ENCODE results near the gene DUOX2. TPM values are rescaled to one million over a fixed set of nuclear protein-coding genes. Genes with fewer than 3 reads are reported as not detected.

DUOX2 gene
- total RNA-seq, 1 donor from 2014 or later = 0.02 TPM

DNA sequence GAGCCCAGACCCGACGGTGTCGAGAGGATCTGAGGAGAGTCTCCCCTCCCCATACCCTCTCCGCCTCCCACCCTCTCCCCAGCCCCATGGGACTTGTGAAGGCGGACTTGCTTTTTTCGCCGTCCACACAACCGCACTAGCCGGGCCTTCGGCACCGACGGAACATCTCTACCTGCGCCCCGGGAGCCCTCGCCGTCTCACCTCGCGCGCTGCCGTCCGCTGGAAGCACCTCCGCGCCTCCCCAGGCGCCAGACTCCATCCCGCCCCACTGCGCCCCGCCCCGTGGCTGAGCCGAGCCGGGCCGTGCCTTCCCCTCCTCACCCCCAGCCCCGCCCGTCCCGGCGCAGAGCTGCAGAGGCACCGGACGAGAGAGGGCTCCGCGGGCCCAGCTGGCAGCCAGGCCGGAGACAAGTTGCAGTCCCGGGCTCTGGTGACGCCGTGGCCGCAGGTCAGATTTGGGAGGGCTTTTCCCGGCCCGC is 15.7 kb upstream of the DUOX2 start, which contains the start of the genes DUOX1 and DUOXA1:
Gene DUOX1, plus strand, starts transcription at position 344 of the 479 bp plus-strand sequence. CDS start 1,973 bp downstream, outside the sequence.
Gene DUOXA1, minus strand, starts transcription at position 229 of the 479 bp plus-strand sequence. CDS start 6,865 bp downstream, outside the sequence.
- peaks cover 100% of the 10 kb centered on the region for H3K27me3 Mint-ChIP-seq (ENCODE audit: low read depth)
- no peak for DNase-seq (ENCODE audit: low read depth, low spot score)
- TF ChIP-seq, protein P1, sequence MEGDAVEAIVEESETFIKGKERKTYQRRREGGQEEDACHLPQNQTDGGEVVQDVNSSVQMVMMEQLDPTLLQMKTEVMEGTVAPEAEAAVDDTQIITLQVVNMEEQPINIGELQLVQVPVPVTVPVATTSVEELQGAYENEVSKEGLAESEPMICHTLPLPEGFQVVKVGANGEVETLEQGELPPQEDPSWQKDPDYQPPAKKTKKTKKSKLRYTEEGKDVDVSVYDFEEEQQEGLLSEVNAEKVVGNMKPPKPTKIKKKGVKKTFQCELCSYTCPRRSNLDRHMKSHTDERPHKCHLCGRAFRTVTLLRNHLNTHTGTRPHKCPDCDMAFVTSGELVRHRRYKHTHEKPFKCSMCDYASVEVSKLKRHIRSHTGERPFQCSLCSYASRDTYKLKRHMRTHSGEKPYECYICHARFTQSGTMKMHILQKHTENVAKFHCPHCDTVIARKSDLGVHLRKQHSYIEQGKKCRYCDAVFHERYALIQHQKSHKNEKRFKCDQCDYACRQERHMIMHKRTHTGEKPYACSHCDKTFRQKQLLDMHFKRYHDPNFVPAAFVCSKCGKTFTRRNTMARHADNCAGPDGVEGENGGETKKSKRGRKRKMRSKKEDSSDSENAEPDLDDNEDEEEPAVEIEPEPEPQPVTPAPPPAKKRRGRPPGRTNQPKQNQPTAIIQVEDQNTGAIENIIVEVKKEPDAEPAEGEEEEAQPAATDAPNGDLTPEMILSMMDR (conservative IDR thresholded peaks at IDR 0.05) = no peak
- H3K4me3 Mint-ChIP-seq = peak within 1 kb of the TSS; percentile 19
- no peak within 1 kb of the TSS for H3K27ac Mint-ChIP-seq (ENCODE audit: unreplicated experiment)
- H3K9me3 Mint-ChIP-seq = no peaks in the 10 kb centered on the region
- peaks cover 12% of the 10 kb centered on the region for H3K4me1 Mint-ChIP-seq
- H3K36me3 Mint-ChIP-seq (ENCODE audit: low read depth) = no peaks in the 10 kb centered on the region

DNA sequence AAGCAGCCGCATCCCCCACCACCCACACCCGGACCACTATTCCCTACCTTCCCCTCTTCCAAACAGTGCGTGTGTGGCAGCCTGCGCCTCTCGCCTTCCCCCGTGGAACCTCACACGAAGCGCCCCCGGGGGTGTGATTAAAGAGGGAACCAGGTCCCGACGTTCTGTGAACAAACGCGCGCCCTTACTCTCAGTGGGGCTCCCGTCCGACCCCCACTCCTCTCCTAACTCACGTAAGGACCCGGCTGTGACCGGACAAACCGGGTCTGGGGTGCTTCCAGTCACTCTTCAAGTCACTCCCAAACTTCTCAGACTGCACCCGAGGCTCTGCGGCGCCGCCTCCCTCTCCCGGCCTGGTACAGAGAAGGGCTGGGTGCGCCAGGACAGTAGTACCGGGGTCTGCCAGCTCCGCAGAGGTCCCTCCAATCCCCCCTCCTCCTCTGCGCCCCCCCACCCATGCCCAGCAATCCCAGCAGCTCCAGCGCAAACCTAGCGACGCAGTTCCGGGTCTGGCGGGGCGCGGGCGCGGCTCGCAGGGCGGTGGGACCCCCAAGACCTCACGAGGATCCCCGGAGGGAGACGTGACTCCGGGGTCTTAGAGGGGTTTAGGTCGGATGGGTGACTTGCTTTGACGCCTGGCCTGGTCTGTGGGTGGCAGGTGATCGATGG is 15.1 kb upstream of the DUOX2 start:
- H3K27ac Mint-ChIP-seq (ENCODE audit: unreplicated experiment) = no peak overlapping the region
- DNase-seq (ENCODE audit: low read depth, low spot score) = no peak
- H3K9me3 Mint-ChIP-seq = no peaks in the 10 kb centered on the region
- peak overlapping the region; percentile 19 for H3K4me3 Mint-ChIP-seq
- peaks cover 12% of the 10 kb centered on the region for H3K4me1 Mint-ChIP-seq
- H3K36me3 Mint-ChIP-seq (ENCODE audit: low read depth) = no peaks in the 10 kb centered on the region
- H3K27me3 Mint-ChIP-seq (ENCODE audit: low read depth) = peaks cover 99% of the 10 kb centered on the region
- TF ChIP-seq, protein P1 (conservative IDR thresholded peaks at IDR 0.05) = no peak

DNA sequence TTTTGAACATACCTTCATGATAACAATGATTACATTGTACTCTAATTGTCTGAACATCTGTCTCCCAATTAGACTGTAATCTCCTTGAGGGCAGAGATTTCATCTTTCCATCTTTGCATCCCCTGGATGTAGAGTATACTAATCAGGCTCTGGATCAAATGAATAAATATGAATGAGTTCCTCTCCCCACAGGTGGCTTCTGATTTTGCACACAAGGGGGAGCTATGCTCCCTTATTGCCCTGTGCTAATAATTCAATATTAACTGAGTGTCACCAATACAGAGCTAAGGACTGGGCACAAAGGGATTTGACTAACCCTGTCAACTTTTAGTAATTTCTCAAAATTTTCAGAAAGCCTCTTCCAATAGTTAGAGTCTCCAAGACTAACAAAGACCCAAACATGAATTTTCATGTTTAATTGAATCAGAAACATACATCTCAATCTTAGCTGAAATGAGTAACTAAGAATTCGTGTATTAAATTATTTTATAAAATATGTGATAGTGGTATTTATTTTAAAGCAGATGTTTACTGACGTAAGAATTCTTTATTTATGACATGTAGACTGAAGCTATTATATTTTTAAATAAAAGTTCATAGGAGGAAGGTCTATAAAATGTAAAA is 12.7 kb upstream of the DUOX2 start:
- peaks cover 12% of the 10 kb centered on the region for H3K4me1 Mint-ChIP-seq
- no peak for DNase-seq (ENCODE audit: low read depth, low spot score)
- TF ChIP-seq, protein P1 (conservative IDR thresholded peaks at IDR 0.05) = peak; percentile 73
- no peaks in the 10 kb centered on the region for H3K36me3 Mint-ChIP-seq (ENCODE audit: low read depth)
- no peak overlapping the region for H3K27ac Mint-ChIP-seq (ENCODE audit: unreplicated experiment)
- no peaks in the 10 kb centered on the region for H3K9me3 Mint-ChIP-seq
- no peak overlapping the region for H3K4me3 Mint-ChIP-seq
- H3K27me3 Mint-ChIP-seq (ENCODE audit: low read depth) = peaks cover 93% of the 10 kb centered on the region

DNA sequence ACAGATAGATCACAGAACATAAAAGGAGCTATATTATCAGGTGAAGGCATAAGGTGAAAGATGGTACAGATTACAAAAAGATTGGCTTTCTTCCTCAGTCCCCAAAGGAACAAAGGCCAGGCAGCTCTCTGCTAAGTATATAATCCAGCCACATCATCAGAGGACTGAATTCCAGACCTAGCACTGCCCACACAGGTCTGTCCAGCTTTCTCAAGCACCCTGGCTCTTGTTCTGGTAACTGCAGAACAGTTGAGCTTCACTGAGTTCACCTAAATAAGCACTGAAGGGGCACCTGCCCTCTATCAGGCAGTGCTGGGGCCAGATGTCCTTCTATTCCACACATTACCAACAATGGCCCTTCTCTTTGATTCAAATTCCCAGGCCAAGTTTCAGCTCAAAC is 9.4 kb upstream of the DUOX2 start:
- no peaks in the 10 kb centered on the region for H3K9me3 Mint-ChIP-seq
- H3K4me1 Mint-ChIP-seq = peaks cover 2% of the 10 kb centered on the region
- TF ChIP-seq, protein P1 (conservative IDR thresholded peaks at IDR 0.05) = no peak
- no peak overlapping the region for H3K4me3 Mint-ChIP-seq
- no peak overlapping the region for H3K27ac Mint-ChIP-seq (ENCODE audit: unreplicated experiment)
- no peak for DNase-seq (ENCODE audit: low read depth, low spot score)
- H3K36me3 Mint-ChIP-seq (ENCODE audit: low read depth) = no peaks in the 10 kb centered on the region
- H3K27me3 Mint-ChIP-seq (ENCODE audit: low read depth) = peaks cover 76% of the 10 kb centered on the region

DNA sequence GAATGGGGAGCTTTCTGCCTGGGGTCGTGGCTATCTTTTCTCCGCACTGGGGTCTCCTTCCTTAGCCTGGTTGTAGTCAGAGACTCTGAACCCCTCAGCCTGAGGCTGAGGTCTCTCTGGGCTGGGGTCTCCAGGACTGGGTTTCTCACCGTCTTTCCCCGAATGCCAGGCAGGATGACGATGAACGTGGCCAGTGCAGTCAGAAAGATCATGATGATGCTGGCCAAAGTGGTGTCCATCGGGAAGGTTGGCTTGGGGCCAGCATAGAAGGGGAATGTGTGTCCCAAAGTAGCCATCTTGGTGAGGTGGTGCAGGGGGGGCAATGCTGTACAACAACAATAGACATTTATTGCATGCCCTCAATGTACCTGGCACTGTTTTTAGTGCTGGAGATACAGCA is 8.7 kb upstream of the DUOX2 start:
- H3K4me3 Mint-ChIP-seq = no peak overlapping the region
- peaks cover 4% of the 10 kb centered on the region for H3K9me3 Mint-ChIP-seq
- no peak for DNase-seq (ENCODE audit: low read depth, low spot score)
- peaks cover 76% of the 10 kb centered on the region for H3K27me3 Mint-ChIP-seq (ENCODE audit: low read depth)
- H3K36me3 Mint-ChIP-seq (ENCODE audit: low read depth) = no peaks in the 10 kb centered on the region
- no peak overlapping the region for H3K27ac Mint-ChIP-seq (ENCODE audit: unreplicated experiment)
- peaks cover 6% of the 10 kb centered on the region for H3K4me1 Mint-ChIP-seq
- TF ChIP-seq, protein P1 (conservative IDR thresholded peaks at IDR 0.05) = no peak
